ENCODE measurements around the gene EIF2D.

Gene EIF2D

DNA sequence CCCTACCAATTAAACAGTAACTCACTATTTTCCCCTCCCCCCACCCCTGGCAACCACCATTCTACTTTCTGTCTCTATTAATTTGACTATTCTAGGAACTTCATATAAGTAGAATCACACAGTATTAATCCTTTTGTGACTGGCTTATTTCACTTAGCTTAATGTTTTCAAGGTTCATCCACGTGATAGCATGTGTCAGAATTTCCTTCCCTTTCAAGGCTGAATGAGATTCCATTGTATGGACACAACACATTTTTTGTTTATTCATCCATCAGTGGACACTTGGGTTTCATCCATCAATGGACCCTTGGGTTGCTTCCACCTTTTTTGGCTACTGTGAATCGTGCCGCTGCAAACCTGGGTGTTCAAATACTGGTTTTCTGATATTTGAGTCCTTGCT, 41.7 kb downstream of the EIF2D start:
- no peaks in the 10 kb centered on the region for H3K9me2 ChIP-seq (replicated peaks; ENCODE audit: insufficient read depth, low read length)
- H4K20me1 ChIP-seq (ENCODE audit: low read depth, low read length): no peaks in the 10 kb centered on the region; the same call in 1 of the 2 replicates
- H3K4me3 ChIP-seq (ENCODE audit: insufficient read depth, low read length, poor library complexity, severe bottlenecking): no peak overlapping the region
- no peak overlapping the region for H2AFZ ChIP-seq (ENCODE audit: low read depth, low read length, severe bottlenecking)
- no peaks in the 10 kb centered on the region for H3K9me3 ChIP-seq (ENCODE audit: insufficient read depth, low read length)
- no peaks in the 10 kb centered on the region for H3K27me3 ChIP-seq (ENCODE audit: low read length)
- no peak overlapping the region for H3K4me2 ChIP-seq (ENCODE audit: low read depth, low read length, poor library complexity, severe bottlenecking)
- H3F3A ChIP-seq (ENCODE audit: insufficient read depth): no peaks in the 10 kb centered on the region
- H3K27ac ChIP-seq (ENCODE audit: low read depth, low read length): no peak overlapping the region
- no peak overlapping the region for H3K9ac ChIP-seq (ENCODE audit: low read length)
- no peaks in the 10 kb centered on the region for H3K36me3 ChIP-seq (ENCODE audit: low read length)
- peaks cover 41% of the 10 kb centered on the region for H3K79me2 ChIP-seq (ENCODE audit: insufficient read depth, low read length)
- TF ChIP-seq, protein P1, sequence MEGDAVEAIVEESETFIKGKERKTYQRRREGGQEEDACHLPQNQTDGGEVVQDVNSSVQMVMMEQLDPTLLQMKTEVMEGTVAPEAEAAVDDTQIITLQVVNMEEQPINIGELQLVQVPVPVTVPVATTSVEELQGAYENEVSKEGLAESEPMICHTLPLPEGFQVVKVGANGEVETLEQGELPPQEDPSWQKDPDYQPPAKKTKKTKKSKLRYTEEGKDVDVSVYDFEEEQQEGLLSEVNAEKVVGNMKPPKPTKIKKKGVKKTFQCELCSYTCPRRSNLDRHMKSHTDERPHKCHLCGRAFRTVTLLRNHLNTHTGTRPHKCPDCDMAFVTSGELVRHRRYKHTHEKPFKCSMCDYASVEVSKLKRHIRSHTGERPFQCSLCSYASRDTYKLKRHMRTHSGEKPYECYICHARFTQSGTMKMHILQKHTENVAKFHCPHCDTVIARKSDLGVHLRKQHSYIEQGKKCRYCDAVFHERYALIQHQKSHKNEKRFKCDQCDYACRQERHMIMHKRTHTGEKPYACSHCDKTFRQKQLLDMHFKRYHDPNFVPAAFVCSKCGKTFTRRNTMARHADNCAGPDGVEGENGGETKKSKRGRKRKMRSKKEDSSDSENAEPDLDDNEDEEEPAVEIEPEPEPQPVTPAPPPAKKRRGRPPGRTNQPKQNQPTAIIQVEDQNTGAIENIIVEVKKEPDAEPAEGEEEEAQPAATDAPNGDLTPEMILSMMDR (IDR thresholded peaks at IDR 0.05; ENCODE audit: insufficient read depth, low read length, poor library complexity, severe bottlenecking): no peak
- no peak for TF ChIP-seq EZH2phosphoT487 (conservative IDR thresholded peaks at IDR 0.05; ENCODE audit: low read length)

DNA sequence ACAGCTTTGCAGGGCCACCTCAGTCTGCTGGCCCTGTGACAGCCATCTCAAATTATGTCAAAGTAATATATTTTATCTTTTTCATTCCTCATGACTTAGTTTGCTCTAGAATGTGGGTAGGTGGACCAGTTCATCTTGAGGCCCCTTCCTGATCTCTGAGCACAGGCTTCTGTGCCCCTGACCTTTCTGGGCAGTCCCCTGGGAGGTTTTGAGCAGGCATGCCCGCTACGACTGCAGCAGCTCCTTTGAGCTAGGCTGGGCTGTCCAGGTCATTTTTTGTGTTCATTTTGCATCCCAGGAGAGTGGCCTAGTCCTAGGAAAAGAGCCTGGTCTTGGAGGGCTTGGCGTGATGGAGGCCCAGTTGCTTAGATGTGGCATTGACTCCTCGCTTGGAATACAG, 42.7 kb downstream of the EIF2D start:
- no peaks in the 10 kb centered on the region for H3F3A ChIP-seq (ENCODE audit: insufficient read depth)
- peaks cover 45% of the 10 kb centered on the region for H3K79me2 ChIP-seq (ENCODE audit: insufficient read depth, low read length)
- no peak overlapping the region for H3K9ac ChIP-seq (ENCODE audit: low read length)
- H2AFZ ChIP-seq (ENCODE audit: low read depth, low read length, severe bottlenecking): no peak overlapping the region
- no peak overlapping the region for H3K4me3 ChIP-seq (ENCODE audit: insufficient read depth, low read length, poor library complexity, severe bottlenecking)
- no peaks in the 10 kb centered on the region for H4K20me1 ChIP-seq (ENCODE audit: low read depth, low read length)
- no peaks in the 10 kb centered on the region for H3K27me3 ChIP-seq (ENCODE audit: low read length)
- H3K9me3 ChIP-seq (ENCODE audit: insufficient read depth, low read length): no peaks in the 10 kb centered on the region
- no peaks in the 10 kb centered on the region for H3K36me3 ChIP-seq (ENCODE audit: low read length)
- no peak overlapping the region for H3K27ac ChIP-seq (ENCODE audit: low read depth, low read length)
- no peak for TF ChIP-seq EZH2phosphoT487 (conservative IDR thresholded peaks at IDR 0.05; ENCODE audit: low read length)
- TF ChIP-seq, protein P1 (IDR thresholded peaks at IDR 0.05; ENCODE audit: insufficient read depth, low read length, poor library complexity, severe bottlenecking): no peak
- H3K4me2 ChIP-seq (ENCODE audit: low read depth, low read length, poor library complexity, severe bottlenecking): no peak overlapping the region
- no peaks in the 10 kb centered on the region for H3K9me2 ChIP-seq (replicated peaks; ENCODE audit: insufficient read depth, low read length)

DNA sequence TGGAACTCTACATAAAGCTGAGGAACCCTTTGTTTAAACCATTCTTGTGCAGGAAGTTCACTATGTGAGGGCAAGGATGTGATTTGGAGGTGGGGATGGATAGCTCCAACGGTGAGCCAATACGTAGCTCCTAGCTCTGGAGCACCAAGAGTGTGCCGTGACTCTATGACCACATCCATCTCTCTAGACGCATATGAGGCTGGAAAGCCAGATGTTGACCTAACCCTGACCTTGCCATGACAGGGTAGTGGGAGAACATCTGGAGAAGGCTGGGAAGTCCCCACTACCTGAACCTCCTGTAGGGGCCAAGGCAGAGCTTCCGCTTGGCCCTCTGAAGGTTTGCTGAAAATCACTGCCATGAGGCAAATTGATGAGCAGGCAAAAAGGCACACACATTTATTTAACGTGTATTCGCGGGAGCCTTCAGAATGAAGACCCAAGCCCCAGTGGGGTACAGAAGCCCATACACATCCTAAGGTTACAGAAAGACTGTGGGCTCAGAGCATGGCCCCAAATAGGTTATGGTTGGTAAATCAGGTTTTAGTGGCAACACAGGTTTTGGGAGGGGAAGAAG, 43.4 kb downstream of the EIF2D start:
- Histone ChIP-seq H3K79me2 (ENCODE audit: insufficient read depth, low read length) (peaks cover 52% of the 10 kb centered on the region), H3K9ac (ENCODE audit: low read length) (no peak overlapping the region), H3K9me2 (replicated peaks; ENCODE audit: insufficient read depth, low read length) (no peaks in the 10 kb centered on the region), H3F3A (ENCODE audit: insufficient read depth) (no peaks in the 10 kb centered on the region), H3K4me2 (ENCODE audit: low read depth, low read length, poor library complexity, severe bottlenecking) (no peak overlapping the region), H3K9me3 (ENCODE audit: insufficient read depth, low read length) (no peaks in the 10 kb centered on the region), H3K36me3 (ENCODE audit: low read length) (peaks cover 4% of the 10 kb centered on the region; the same call in 1 of the 2 replicates), H3K4me3 (ENCODE audit: insufficient read depth, low read length, poor library complexity, severe bottlenecking) (no peak overlapping the region), H3K27me3 (ENCODE audit: low read length) (no peaks in the 10 kb centered on the region), H4K20me1 (ENCODE audit: low read depth, low read length) (no peaks in the 10 kb centered on the region), H3K27ac (ENCODE audit: low read depth, low read length) (no peak overlapping the region), H2AFZ (ENCODE audit: low read depth, low read length, severe bottlenecking) (no peak overlapping the region)
- TF ChIP-seq, protein P1 (IDR thresholded peaks at IDR 0.05; ENCODE audit: insufficient read depth, low read length, poor library complexity, severe bottlenecking): no peak
- TF ChIP-seq EZH2phosphoT487 (conservative IDR thresholded peaks at IDR 0.05; ENCODE audit: low read length): no peak

All from SU-DHL-6 (cell line).